HepG2 (cell line): ENCODE results near the gene VSIG10L. TPM values are rescaled to one million over a fixed set of nuclear protein-coding genes. Genes with fewer than 3 reads are reported as not detected.

Source experiments
- ARNT2 ChIP-seq: sonication (generic); formaldehyde crosslinking; IDR thresholded peaks from 2 replicates; pipeline ENCODE4 v1.8.0; 2022; ENCODE audit warnings: mild to moderate bottlenecking, low read depth, missing genetic modification reagents, moderate library complexity
- ATM ChIP-seq: fragments of 450-650 bp; IDR thresholded peaks from 2 replicates; pipeline ENCODE4 v1.7.1; 2017; ENCODE audit warnings: mild to moderate bottlenecking, borderline replicate concordance
- BRCA1 ChIP-seq: sonication (generic); formaldehyde crosslinking; IDR thresholded peaks from 2 replicates; pipeline ENCODE4 v1.4.0; 2020; ENCODE audit warnings: missing genetic modification reagents
- CCAR2 ChIP-seq: fragments of 200-400 bp; formaldehyde crosslinking; optimal IDR thresholded peaks from 2 replicates; pipeline ENCODE3; 2018; ENCODE audit warnings: low read depth, mild to moderate bottlenecking, low read length, moderate library complexity
- CENPT ChIP-seq: sonication (generic); formaldehyde crosslinking; IDR thresholded peaks from 2 replicates; pipeline ENCODE4 v1.8.0; 2022; ENCODE audit warnings: low read depth, mild to moderate bottlenecking, moderate library complexity, missing genetic modification reagents
- ETV5 ChIP-seq: IDR thresholded peaks from 2 replicates; pipeline ENCODE4 v1.6.1; 2018; ENCODE audit warnings: missing biosample characterization, missing genetic modification reagents, inconsistent platforms, borderline replicate concordance
- GMEB1 ChIP-seq: sonication (generic); formaldehyde crosslinking; IDR thresholded peaks from 2 replicates; pipeline ENCODE4 v1.5.1; 2020; ENCODE audit warnings: missing genetic modification reagents, mild to moderate bottlenecking, borderline replicate concordance
- HOXA5 ChIP-seq: sonication (generic); formaldehyde crosslinking; IDR thresholded peaks from 2 replicates; pipeline ENCODE4 v1.4.0; 2020; ENCODE audit warnings: missing genetic modification reagents
- KDM5B ChIP-seq: sonication (generic); formaldehyde crosslinking; IDR thresholded peaks from 2 replicates; pipeline ENCODE4 v1.4.0; 2020; ENCODE audit warnings: missing genetic modification reagents, mild to moderate bottlenecking, borderline replicate concordance
- PAWR ChIP-seq: sonication (generic); formaldehyde crosslinking; IDR thresholded peaks from 2 replicates; pipeline ENCODE4 v1.4.0; 2020; ENCODE audit warnings: missing genetic modification reagents, mild to moderate bottlenecking, borderline replicate concordance
- RARA ChIP-seq: IDR thresholded peaks from 2 replicates; pipeline ENCODE4 v1.6.1; 2016; ENCODE audit warnings: missing genetic modification reagents, missing compliant biosample characterization
- SIX1 ChIP-seq: sonication (generic); formaldehyde crosslinking; IDR thresholded peaks from 2 replicates; pipeline ENCODE4 v1.4.0; 2020; ENCODE audit warnings: missing genetic modification reagents, borderline replicate concordance
- SNAPC5 ChIP-seq: sonication (generic); formaldehyde crosslinking; IDR thresholded peaks from 2 replicates; pipeline ENCODE4 v1.8.1; 2023; ENCODE audit warnings: mild to moderate bottlenecking, missing genetic modification reagents, borderline replicate concordance
- SOX6 ChIP-seq, 2 experiments: fragments of 450-650 bp in 1 of 2; sonication (generic) in 1 of 2; formaldehyde crosslinking in 1 of 2; IDR thresholded peaks; 2 replicates each; pipeline versions ENCODE4 v1.4.0 to v1.6.1; 2017 to 2020; ENCODE audit warnings: antibody characterized with exemption in 1 of 2, mild to moderate bottlenecking in 1 of 2, missing genetic modification reagents in 1 of 2
- TOPORS ChIP-seq: sonication (generic); formaldehyde crosslinking; IDR thresholded peaks from 2 replicates; pipeline ENCODE4 v1.8.0; 2023; ENCODE audit warnings: mild to moderate bottlenecking, missing genetic modification reagents
- ZFP90 ChIP-seq: sonication (generic); formaldehyde crosslinking; IDR thresholded peaks from 2 replicates; pipeline ENCODE4 v1.8.0; 2022; ENCODE audit warnings: missing genetic modification reagents, mild to moderate bottlenecking, inconsistent platforms, borderline replicate concordance
- ZHX1 ChIP-seq: sonication (generic); formaldehyde crosslinking; IDR thresholded peaks from 2 replicates; pipeline ENCODE4 v1.8.1; 2022; ENCODE audit warnings: low read depth, mild to moderate bottlenecking, missing genetic modification reagents
- ZNF382 ChIP-seq: sonication (generic); formaldehyde crosslinking; IDR thresholded peaks from 2 replicates; pipeline ENCODE4 v1.5.0; 2020; ENCODE audit warnings: missing genetic modification reagents, mild to moderate bottlenecking, borderline replicate concordance
- ZNF484 ChIP-seq: sonication (generic); formaldehyde crosslinking; IDR thresholded peaks from 2 replicates; pipeline ENCODE4 v1.5.1; 2020; ENCODE audit warnings: mild to moderate bottlenecking, low read depth, missing genetic modification reagents, borderline replicate concordance
- ZNF501 ChIP-seq: sonication (generic); formaldehyde crosslinking; IDR thresholded peaks from 2 replicates; pipeline ENCODE4 v1.5.1; 2020; ENCODE audit warnings: mild to moderate bottlenecking, moderate library complexity, missing genetic modification reagents
- ZNF503 ChIP-seq: sonication (generic); formaldehyde crosslinking; IDR thresholded peaks from 2 replicates; pipeline ENCODE4 v1.4.0; 2020; ENCODE audit warnings: missing genetic modification reagents
- ZNF615 ChIP-seq: sonication (generic); formaldehyde crosslinking; IDR thresholded peaks from 2 replicates; pipeline ENCODE4 v1.5.0; 2020; ENCODE audit warnings: mild to moderate bottlenecking, missing genetic modification reagents, borderline replicate concordance
- ZNF768 ChIP-seq: sonication (generic); formaldehyde crosslinking; IDR thresholded peaks from 2 replicates; pipeline ENCODE4 v1.4.0; 2020; ENCODE audit warnings: missing genetic modification reagents
- polyA plus RNA-seq, 8 experiments: library from polyadenylated mRNA; depleted of rRNA in 3 of 8; stranded (reverse) in 7 of 8; unstranded in 1 of 8; fragments of >200 nt; fragmentation: Illumina TruSeq in 4 of 8; extraction: Trizol in 4 of 8; gene quantifications; 2 replicates each; pipeline versions ENCODE4 v1.2.1 to v1.2.3, GENCODE V29; 2011 to 2016; ENCODE audit warnings: low read depth in 4 of 8, missing spikeins in 1 of 8, mixed read lengths in 1 of 8; ENCODE audit not compliant: insufficient read depth in 1 of 8
- total RNA-seq, 5 experiments: library from RNA; depleted of rRNA; stranded (reverse); fragments of >200 nt; fragmentation: Illumina TruSeq; extraction: Trizol; gene quantifications; 2 replicates each; pipeline ENCODE4 v1.2.3, GENCODE V29; 2016; ENCODE audit warnings: low read depth in 1 of 5
- TF ChIP-seq, protein P1 (sequence below): sonication (generic); formaldehyde crosslinking; IDR thresholded peaks from 2 replicates; pipeline ENCODE4 v1.4.0; 2020; ENCODE audit warnings: mild to moderate bottlenecking, missing genetic modification reagents

Gene VSIG10L
- total and polyA plus RNA-seq, 2 of the 13 experiments (the other 11 are each of a cell fraction or from before 2014, with no cell fraction given) = 2.7 to 8.5 TPM

GRCh38 chr19:51367255-51367564 lies 25.3 kb upstream of the VSIG10L start (continued):
- peak; percentile 56; the same call in 1 of the 2 replicates for TF ChIP-seq BRCA1 (CRISPR knock-in tag)
- TF ChIP-seq, protein P1, sequence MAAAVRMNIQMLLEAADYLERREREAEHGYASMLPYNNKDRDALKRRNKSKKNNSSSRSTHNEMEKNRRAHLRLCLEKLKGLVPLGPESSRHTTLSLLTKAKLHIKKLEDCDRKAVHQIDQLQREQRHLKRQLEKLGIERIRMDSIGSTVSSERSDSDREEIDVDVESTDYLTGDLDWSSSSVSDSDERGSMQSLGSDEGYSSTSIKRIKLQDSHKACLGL = no peak
- TF ChIP-seq PAWR = no peak
- no peak for TF ChIP-seq ZHX1 (CRISPR knock-in tag)
- no peak for TF ChIP-seq ETV5
- no peak for TF ChIP-seq SNAPC5 (CRISPR knock-in tag)
- peak; percentile 37; the same call in 1 of the 2 replicates for TF ChIP-seq HOXA5 (CRISPR knock-in tag)
- TF ChIP-seq TOPORS = no peak
- no peak for TF ChIP-seq SOX6 (IDR thresholded peaks at IDR 0.05)
- TF ChIP-seq SOX6 (CRISPR knock-in tag; IDR thresholded peaks at IDR 0.05) = no peak
- TF ChIP-seq CCAR2 = no peak
- TF ChIP-seq RARA (CRISPR knock-in tag) = no peak
- TF ChIP-seq KDM5B (CRISPR knock-in tag) = no peak
- 0 out of 2 replicates have a peak, but pooled peaks have one; percentile 4 for TF ChIP-seq SIX1 (CRISPR knock-in tag)
- no peak for TF ChIP-seq GMEB1 (CRISPR knock-in tag)
- TF ChIP-seq ZFP90 = 0 out of 2 replicates have a peak, but pooled peaks have one; percentile 15
- no peak for TF ChIP-seq ATM
- no peak for TF ChIP-seq ZNF484 (CRISPR knock-in tag)
- peak; percentile 9; the same call in 1 of the 2 replicates for TF ChIP-seq ARNT2 (CRISPR knock-in tag)
- TF ChIP-seq ZNF503 (CRISPR knock-in tag) = no peak; the same call in 1 of the 2 replicates
- TF ChIP-seq CENPT (CRISPR knock-in tag) = no peak
- no peak for TF ChIP-seq ZNF382 (CRISPR knock-in tag)
- TF ChIP-seq ZNF615 (CRISPR knock-in tag) = no peak
- no peak for TF ChIP-seq ZNF768
- no peak for TF ChIP-seq ZNF501 (CRISPR knock-in tag)
